ENCODE results near the gene ELL.
A peak's percentile ranks its signal among the peaks of the same experiment; 100 is the strongest.

The ELL gene

GRCh38 chr19:18449552-18449951, 72.3 kb downstream of the ELL start:
- no peak for DNase-seq

GRCh38 chr19:18446811-18447359, 75.0 kb downstream of the ELL start:
- no peak for DNase-seq

- DNase-seq, result no peak
Measured at GRCh38 chr19:18446145-18446810, 75.6 kb downstream of the ELL start.

- DNase-seq, result no peak
Measured at GRCh38 chr19:18445262-18445948, 76.5 kb downstream of the ELL start.

- DNase-seq, result no peak
Measured at GRCh38 chr19:18444513-18444912, 77.4 kb downstream of the ELL start.

GRCh38 chr19:18443831-18444230, 78.0 kb downstream of the ELL start:
- DNase-seq, result no peak

GRCh38 chr19:18443406-18443805, 78.5 kb downstream of the ELL start:
- no peak for DNase-seq

GRCh38 chr19:18442941-18443340, 78.9 kb downstream of the ELL start:
- no peak for DNase-seq

GRCh38 chr19:18441804-18442788, 79.8 kb downstream of the ELL start:
- DNase-seq, result no peak

GRCh38 chr19:18440936-18441803, 80.7 kb downstream of the ELL start:
- DNase-seq, result no peak

GRCh38 chr19:18440415-18440877, 81.4 kb downstream of the ELL start:
- no peak for DNase-seq

GRCh38 chr19:18439910-18440237, 82.0 kb downstream of the ELL start:
- DNase-seq, result no peak

GRCh38 chr19:18439025-18439909, 82.6 kb downstream of the ELL start:
- DNase-seq, result no peak

GRCh38 chr19:18438331-18439024, 83.4 kb downstream of the ELL start:
- peak in 1 of 51 donors; percentile 37 for DNase-seq

- peak in 14 of 51 donors; percentile 8 to 70 (median 36) for DNase-seq
Measured at GRCh38 chr19:18437491-18438330, 84.2 kb downstream of the ELL start, which contains the start of gene ISYNA1. ISYNA1 (minus strand) TSS chr19:18438133; CDS start chr19:18437979, 154 bp downstream.

GRCh38 chr19:18436671-18437490, 85.0 kb downstream of the ELL start:
- DNase-seq, result peak in 28 of 51 donors; percentile 11 to 70 (median 34)

Data from hypothalamus (tissue), 51 donors.